Activated T-helper 17 cell treated with anti-CD3 and anti-CD28 coated beads, Interleukin-2, amount 50 U/mL, for 72 hours (primary cell): ENCODE measurements around the gene ADAMTS6. TPM values are rescaled to one million over a fixed set of nuclear protein-coding genes. Genes with fewer than 3 reads are reported as not detected.

Source experiments
- ATAC-seq: fragments of 150-1000 bp; cut with Tn5 transposase; replicated peaks from 2 replicates; pipeline ENCODE4 v1.10.0; 2021; ENCODE audit warnings: mild to moderate bottlenecking, moderate library complexity
- H3K27ac Mint-ChIP-seq: one replicate; pipeline ENCODE4 v1.8.0; 2022; ENCODE audit warnings: mixed read lengths
- H3K27me3 Mint-ChIP-seq: one replicate; pipeline ENCODE4 v1.8.0; 2022; ENCODE audit warnings: mixed read lengths
- H3K36me3 Mint-ChIP-seq: one replicate; pipeline ENCODE4 v1.8.0; 2022; ENCODE audit warnings: low read depth, mild to moderate bottlenecking, mixed read lengths
- H3K4me1 Mint-ChIP-seq: one replicate; pipeline ENCODE4 v1.8.0; 2022; ENCODE audit warnings: mixed read lengths
- H3K4me3 Mint-ChIP-seq: one replicate; pipeline ENCODE4 v1.8.0; 2022; ENCODE audit warnings: mild to moderate bottlenecking, mixed read lengths
- H3K9me3 Mint-ChIP-seq: one replicate; pipeline ENCODE4 v1.8.0; 2022; ENCODE audit warnings: mixed read lengths
- total RNA-seq, 2 donors: library from RNA; stranded (reverse); gene quantifications; one replicate each; pipeline ENCODE4 v1.2.3, GENCODE V29; 2022

ADAMTS6 gene
- total RNA-seq, 2 donors from 2014 or later = 1.2 to 1.4 TPM

GRCh38 chr5:65102976-65103711 is 378.6 kb downstream of the ADAMTS6 start:
- Mint-ChIP-seq H3K4me1 (peaks cover 28% of the 10 kb centered on the region), H3K36me3 (no peaks in the 10 kb centered on the region), H3K9me3 (no peaks in the 10 kb centered on the region), H3K27ac (peak overlapping the region; percentile 84), H3K4me3 (peak overlapping the region; percentile 72), H3K27me3 (no peaks in the 10 kb centered on the region)
- ATAC-seq = peak; percentile 80

GRCh38 chr5:65102371-65102975 is 379.2 kb downstream of the ADAMTS6 start:
- peak; percentile 1 for ATAC-seq
- peak overlapping the region; percentile 84 for H3K27ac Mint-ChIP-seq
- H3K36me3 Mint-ChIP-seq = no peaks in the 10 kb centered on the region
- H3K27me3 Mint-ChIP-seq = no peaks in the 10 kb centered on the region
- peak overlapping the region; percentile 72 for H3K4me3 Mint-ChIP-seq
- H3K4me1 Mint-ChIP-seq = peaks cover 28% of the 10 kb centered on the region
- no peaks in the 10 kb centered on the region for H3K9me3 Mint-ChIP-seq

- H3K4me1 Mint-ChIP-seq = peaks cover 28% of the 10 kb centered on the region
- H3K27me3 Mint-ChIP-seq = no peaks in the 10 kb centered on the region
- no peaks in the 10 kb centered on the region for H3K36me3 Mint-ChIP-seq
- H3K27ac Mint-ChIP-seq = no peak overlapping the region
- peak overlapping the region; percentile 72 for H3K4me3 Mint-ChIP-seq
- no peaks in the 10 kb centered on the region for H3K9me3 Mint-ChIP-seq
- ATAC-seq = no peak
Measured at GRCh38 chr5:65101632-65102100, 380.1 kb downstream of the ADAMTS6 start.

- Mint-ChIP-seq H3K27me3 (no peaks in the 10 kb centered on the region), H3K4me3 (no peak overlapping the region), H3K27ac (no peak overlapping the region), H3K9me3 (no peaks in the 10 kb centered on the region), H3K4me1 (peaks cover 24% of the 10 kb centered on the region), H3K36me3 (no peaks in the 10 kb centered on the region)
- no peak for ATAC-seq
Measured at GRCh38 chr5:65100911-65101631, 380.6 kb downstream of the ADAMTS6 start.

Other genes starting within 250 kb of the ADAMTS6 start
- 10 to 100 TPM; 72.0 to 82.5 TPM for gene CENPK, start 81.2 kb upstream of the ADAMTS6 start, total RNA-seq
- gene PPWD1, start 81.4 kb upstream of the ADAMTS6 start, total RNA-seq = 10 to 100 TPM; 54.0 to 57.5 TPM
- 1 to 10 TPM; 7.0 to 8.0 TPM for gene TRIM23, start 142.4 kb upstream of the ADAMTS6 start, total RNA-seq
- 1 to 10 TPM; 1.7 to 3.8 TPM for gene SHLD3, start 143.1 kb upstream of the ADAMTS6 start, total RNA-seq
- gene TRAPPC13, start 143.1 kb upstream of the ADAMTS6 start, total RNA-seq = 10 to 100 TPM; 12.3 to 20.7 TPM
- gene SGTB, start 240.2 kb upstream of the ADAMTS6 start, total RNA-seq = 10 to 100 TPM; 14.9 to 18.4 TPM
- 10 to 100 TPM; 13.5 to 32.2 TPM for gene NLN, start 240.3 kb upstream of the ADAMTS6 start, total RNA-seq